HepG2 (cell line): ENCODE measurements around the gene POLDIP3. TPM values are rescaled to one million over a fixed set of nuclear protein-coding genes. Genes with fewer than 3 reads are reported as not detected.

Experiments used
- ETS1 ChIP-seq: sonication (generic); formaldehyde crosslinking; IDR thresholded peaks from 2 replicates; pipeline ENCODE4 v1.4.0; 2020; ENCODE audit warnings: missing genetic modification reagents
- FIP1L1 ChIP-seq: fragments of 200-400 bp; formaldehyde crosslinking; IDR thresholded peaks from 2 replicates; pipeline ENCODE4 v1.6.1; 2018; ENCODE audit warnings: low read depth, mild to moderate bottlenecking, low read length, moderate library complexity, borderline replicate concordance; ENCODE audit not compliant: insufficient read depth
- MEIS1 ChIP-seq: sonication (generic); formaldehyde crosslinking; IDR thresholded peaks from 2 replicates; pipeline ENCODE4 v1.9.0; 2021; ENCODE audit warnings: mild to moderate bottlenecking, missing genetic modification reagents, moderate library complexity, borderline replicate concordance
- MEIS2 ChIP-seq: sonication (generic); formaldehyde crosslinking; IDR thresholded peaks from 2 replicates; pipeline ENCODE4 v1.9.0; 2021; ENCODE audit warnings: mild to moderate bottlenecking, missing genetic modification reagents
- PHF21A ChIP-seq: sonication (generic); formaldehyde crosslinking; IDR thresholded peaks from 2 replicates; pipeline ENCODE4 v1.5.0; 2020; ENCODE audit warnings: mild to moderate bottlenecking, missing genetic modification reagents
- RBM22 ChIP-seq: fragments of 200-400 bp; formaldehyde crosslinking; optimal IDR thresholded peaks from 2 replicates; pipeline ENCODE3; 2017; ENCODE audit warnings: mild to moderate bottlenecking, low read length, moderate library complexity
- RFXAP ChIP-seq: sonication (generic); formaldehyde crosslinking; IDR thresholded peaks from 2 replicates; pipeline ENCODE4 v1.4.0; 2020; ENCODE audit warnings: missing genetic modification reagents, borderline replicate concordance
- RNF2 ChIP-seq: fragments of 450-650 bp; conservative IDR thresholded peaks from 2 replicates; pipeline ENCODE4 v1.6.1; 2016; ENCODE audit warnings: low read depth
- SPEN ChIP-seq: sonication (generic); formaldehyde crosslinking; IDR thresholded peaks from 2 replicates; pipeline ENCODE4 v1.5.1; 2020; ENCODE audit warnings: low read depth, mild to moderate bottlenecking, missing genetic modification reagents
- TBP ChIP-seq: sonication (generic); formaldehyde crosslinking; IDR thresholded peaks from 2 replicates; pipeline ENCODE4 v1.5.0; 2020; ENCODE audit warnings: missing genetic modification reagents
- TEAD3 ChIP-seq: optimal IDR thresholded peaks from 2 replicates; pipeline ENCODE3; 2016; ENCODE audit warnings: borderline replicate concordance
- ZBTB43 ChIP-seq: sonication (generic); formaldehyde crosslinking; conservative IDR thresholded peaks from 2 replicates; pipeline ENCODE4 v1.4.0; 2020; ENCODE audit warnings: missing genetic modification reagents
- ZNF256 ChIP-seq: sonication (generic); formaldehyde crosslinking; conservative IDR thresholded peaks from 2 replicates; pipeline ENCODE4 v1.4.0; 2020; ENCODE audit warnings: missing genetic modification reagents
- ZNF670 ChIP-seq: sonication (generic); formaldehyde crosslinking; IDR thresholded peaks from 2 replicates; pipeline ENCODE4 v1.8.0; 2022; ENCODE audit warnings: mild to moderate bottlenecking, missing genetic modification reagents, borderline replicate concordance
- polyA plus RNA-seq, 8 experiments: library from polyadenylated mRNA; depleted of rRNA in 3 of 8; stranded (reverse) in 7 of 8; unstranded in 1 of 8; fragments of >200 nt; fragmentation: Illumina TruSeq in 4 of 8; extraction: Trizol in 4 of 8; gene quantifications; 2 replicates each; pipeline versions ENCODE4 v1.2.1 to v1.2.3, GENCODE V29; 2011 to 2016; ENCODE audit warnings: low read depth in 4 of 8, missing spikeins in 1 of 8, mixed read lengths in 1 of 8; ENCODE audit not compliant: insufficient read depth in 1 of 8
- total RNA-seq, 5 experiments: library from RNA; depleted of rRNA; stranded (reverse); fragments of >200 nt; fragmentation: Illumina TruSeq; extraction: Trizol; gene quantifications; 2 replicates each; pipeline ENCODE4 v1.2.3, GENCODE V29; 2016; ENCODE audit warnings: low read depth in 1 of 5
- TF ChIP-seq, protein P1 (sequence below): sonication (generic); formaldehyde crosslinking; IDR thresholded peaks from 2 replicates; pipeline ENCODE4 v1.4.0; 2020; ENCODE audit warnings: missing genetic modification reagents
- TF ChIP-seq, protein P2 (sequence below): sonication (generic); IDR thresholded peaks from 2 replicates; pipeline ENCODE4 v1.6.1; 2016; ENCODE audit warnings: low read depth, borderline replicate concordance
- TF ChIP-seq, protein P3 (sequence below): sonication (generic); formaldehyde crosslinking; IDR thresholded peaks from 2 replicates; pipeline ENCODE4 v1.5.0; 2020; ENCODE audit warnings: missing genetic modification reagents
- TF ChIP-seq, protein P4 (sequence below): sonication (generic); formaldehyde crosslinking; IDR thresholded peaks from 2 replicates; pipeline ENCODE4 v1.5.0; 2020; ENCODE audit warnings: missing genetic modification reagents

Gene POLDIP3
- total and polyA plus RNA-seq, 2 of the 13 experiments (the other 11 are each of a cell fraction or from before 2014, with no cell fraction given), result 45.8 to 47.4 TPM

DNA sequence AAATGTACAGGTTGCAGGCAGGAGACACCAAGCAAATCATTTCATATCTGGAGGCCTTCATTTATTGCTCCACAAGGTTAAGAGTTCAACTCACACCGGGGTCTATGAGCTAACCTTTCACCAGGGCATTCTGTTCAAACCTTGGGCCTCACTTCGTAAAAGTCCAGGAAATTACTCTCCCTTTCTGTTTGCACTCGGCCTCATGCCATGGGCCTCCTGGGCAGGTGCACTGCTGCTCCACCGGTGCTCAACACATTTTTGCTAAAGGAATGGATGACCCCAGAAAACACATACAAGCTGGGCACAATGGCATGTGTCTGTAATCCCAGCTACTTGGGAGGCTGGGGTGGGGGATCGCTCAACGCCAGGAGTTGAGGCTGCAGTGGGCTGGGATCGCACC lies 78.5 kb downstream of the POLDIP3 start (continued):
- TF ChIP-seq, protein P1, sequence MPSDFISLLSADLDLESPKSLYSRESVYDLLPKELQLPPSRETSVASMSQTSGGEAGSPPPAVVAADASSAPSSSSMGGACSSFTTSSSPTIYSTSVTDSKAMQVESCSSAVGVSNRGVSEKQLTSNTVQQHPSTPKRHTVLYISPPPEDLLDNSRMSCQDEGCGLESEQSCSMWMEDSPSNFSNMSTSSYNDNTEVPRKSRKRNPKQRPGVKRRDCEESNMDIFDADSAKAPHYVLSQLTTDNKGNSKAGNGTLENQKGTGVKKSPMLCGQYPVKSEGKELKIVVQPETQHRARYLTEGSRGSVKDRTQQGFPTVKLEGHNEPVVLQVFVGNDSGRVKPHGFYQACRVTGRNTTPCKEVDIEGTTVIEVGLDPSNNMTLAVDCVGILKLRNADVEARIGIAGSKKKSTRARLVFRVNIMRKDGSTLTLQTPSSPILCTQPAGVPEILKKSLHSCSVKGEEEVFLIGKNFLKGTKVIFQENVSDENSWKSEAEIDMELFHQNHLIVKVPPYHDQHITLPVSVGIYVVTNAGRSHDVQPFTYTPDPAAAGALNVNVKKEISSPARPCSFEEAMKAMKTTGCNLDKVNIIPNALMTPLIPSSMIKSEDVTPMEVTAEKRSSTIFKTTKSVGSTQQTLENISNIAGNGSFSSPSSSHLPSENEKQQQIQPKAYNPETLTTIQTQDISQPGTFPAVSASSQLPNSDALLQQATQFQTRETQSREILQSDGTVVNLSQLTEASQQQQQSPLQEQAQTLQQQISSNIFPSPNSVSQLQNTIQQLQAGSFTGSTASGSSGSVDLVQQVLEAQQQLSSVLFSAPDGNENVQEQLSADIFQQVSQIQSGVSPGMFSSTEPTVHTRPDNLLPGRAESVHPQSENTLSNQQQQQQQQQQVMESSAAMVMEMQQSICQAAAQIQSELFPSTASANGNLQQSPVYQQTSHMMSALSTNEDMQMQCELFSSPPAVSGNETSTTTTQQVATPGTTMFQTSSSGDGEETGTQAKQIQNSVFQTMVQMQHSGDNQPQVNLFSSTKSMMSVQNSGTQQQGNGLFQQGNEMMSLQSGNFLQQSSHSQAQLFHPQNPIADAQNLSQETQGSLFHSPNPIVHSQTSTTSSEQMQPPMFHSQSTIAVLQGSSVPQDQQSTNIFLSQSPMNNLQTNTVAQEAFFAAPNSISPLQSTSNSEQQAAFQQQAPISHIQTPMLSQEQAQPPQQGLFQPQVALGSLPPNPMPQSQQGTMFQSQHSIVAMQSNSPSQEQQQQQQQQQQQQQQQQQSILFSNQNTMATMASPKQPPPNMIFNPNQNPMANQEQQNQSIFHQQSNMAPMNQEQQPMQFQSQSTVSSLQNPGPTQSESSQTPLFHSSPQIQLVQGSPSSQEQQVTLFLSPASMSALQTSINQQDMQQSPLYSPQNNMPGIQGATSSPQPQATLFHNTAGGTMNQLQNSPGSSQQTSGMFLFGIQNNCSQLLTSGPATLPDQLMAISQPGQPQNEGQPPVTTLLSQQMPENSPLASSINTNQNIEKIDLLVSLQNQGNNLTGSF, result peak; percentile 79; the same call in 1 of the 2 replicates
- 0 out of 2 replicates have a peak, but pooled peaks have one; percentile 35 for TF ChIP-seq ETS1 (CRISPR knock-in tag)
- no peak for TF ChIP-seq TBP (CRISPR knock-in tag)
- TF ChIP-seq FIP1L1, result no peak
- TF ChIP-seq ZBTB43, result peak; percentile 63
- 0 out of 2 replicates have a peak, but pooled peaks have one; percentile 49 for TF ChIP-seq RFXAP (CRISPR knock-in tag)
- TF ChIP-seq, protein P2, sequence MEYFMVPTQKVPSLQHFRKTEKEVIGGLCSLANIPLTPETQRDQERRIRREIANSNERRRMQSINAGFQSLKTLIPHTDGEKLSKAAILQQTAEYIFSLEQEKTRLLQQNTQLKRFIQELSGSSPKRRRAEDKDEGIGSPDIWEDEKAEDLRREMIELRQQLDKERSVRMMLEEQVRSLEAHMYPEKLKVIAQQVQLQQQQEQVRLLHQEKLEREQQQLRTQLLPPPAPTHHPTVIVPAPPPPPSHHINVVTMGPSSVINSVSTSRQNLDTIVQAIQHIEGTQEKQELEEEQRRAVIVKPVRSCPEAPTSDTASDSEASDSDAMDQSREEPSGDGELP, result no peak
- no peak for TF ChIP-seq PHF21A (CRISPR knock-in tag)
- no peak for TF ChIP-seq RBM22
- TF ChIP-seq, protein P3, sequence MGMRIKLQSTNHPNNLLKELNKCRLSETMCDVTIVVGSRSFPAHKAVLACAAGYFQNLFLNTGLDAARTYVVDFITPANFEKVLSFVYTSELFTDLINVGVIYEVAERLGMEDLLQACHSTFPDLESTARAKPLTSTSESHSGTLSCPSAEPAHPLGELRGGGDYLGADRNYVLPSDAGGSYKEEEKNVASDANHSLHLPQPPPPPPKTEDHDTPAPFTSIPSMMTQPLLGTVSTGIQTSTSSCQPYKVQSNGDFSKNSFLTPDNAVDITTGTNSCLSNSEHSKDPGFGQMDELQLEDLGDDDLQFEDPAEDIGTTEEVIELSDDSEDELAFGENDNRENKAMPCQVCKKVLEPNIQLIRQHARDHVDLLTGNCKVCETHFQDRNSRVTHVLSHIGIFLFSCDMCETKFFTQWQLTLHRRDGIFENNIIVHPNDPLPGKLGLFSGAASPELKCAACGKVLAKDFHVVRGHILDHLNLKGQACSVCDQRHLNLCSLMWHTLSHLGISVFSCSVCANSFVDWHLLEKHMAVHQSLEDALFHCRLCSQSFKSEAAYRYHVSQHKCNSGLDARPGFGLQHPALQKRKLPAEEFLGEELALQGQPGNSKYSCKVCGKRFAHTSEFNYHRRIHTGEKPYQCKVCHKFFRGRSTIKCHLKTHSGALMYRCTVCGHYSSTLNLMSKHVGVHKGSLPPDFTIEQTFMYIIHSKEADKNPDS (CRISPR knock-in tag), result no peak
- 0 out of 2 replicates have a peak, but pooled peaks have one; percentile 30 for TF ChIP-seq RNF2
- 0 out of 2 replicates have a peak, but pooled peaks have one; percentile 23 for TF ChIP-seq SPEN
- TF ChIP-seq ZNF670 (CRISPR knock-in tag), result no peak
- no peak for TF ChIP-seq MEIS1 (CRISPR knock-in tag)
- 0 out of 2 replicates have a peak, but pooled peaks have one; percentile 60 for TF ChIP-seq MEIS2 (CRISPR knock-in tag)
- TF ChIP-seq ZNF256 (CRISPR knock-in tag), result 0 out of 2 replicates have a peak, but pooled peaks have one; percentile 53
- TF ChIP-seq, protein P4, sequence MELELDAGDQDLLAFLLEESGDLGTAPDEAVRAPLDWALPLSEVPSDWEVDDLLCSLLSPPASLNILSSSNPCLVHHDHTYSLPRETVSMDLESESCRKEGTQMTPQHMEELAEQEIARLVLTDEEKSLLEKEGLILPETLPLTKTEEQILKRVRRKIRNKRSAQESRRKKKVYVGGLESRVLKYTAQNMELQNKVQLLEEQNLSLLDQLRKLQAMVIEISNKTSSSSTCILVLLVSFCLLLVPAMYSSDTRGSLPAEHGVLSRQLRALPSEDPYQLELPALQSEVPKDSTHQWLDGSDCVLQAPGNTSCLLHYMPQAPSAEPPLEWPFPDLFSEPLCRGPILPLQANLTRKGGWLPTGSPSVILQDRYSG (CRISPR knock-in tag), result 0 out of 2 replicates have a peak, but pooled peaks have one; percentile 50
- TF ChIP-seq TEAD3, result peak; percentile 62
